ENCODE results near the gene CRLF3. TPM values are rescaled to one million over a fixed set of nuclear protein-coding genes. Genes with fewer than 3 reads are reported as not detected.
"Not testable (repeated sequence)": the region's sequence is repeated elsewhere in the genome, so short reads cannot be mapped to it uniquely, and the experiment has no call there.

CRLF3 gene
- total RNA-seq, 1 donor from 2014 or later = 15.1 TPM

DNA sequence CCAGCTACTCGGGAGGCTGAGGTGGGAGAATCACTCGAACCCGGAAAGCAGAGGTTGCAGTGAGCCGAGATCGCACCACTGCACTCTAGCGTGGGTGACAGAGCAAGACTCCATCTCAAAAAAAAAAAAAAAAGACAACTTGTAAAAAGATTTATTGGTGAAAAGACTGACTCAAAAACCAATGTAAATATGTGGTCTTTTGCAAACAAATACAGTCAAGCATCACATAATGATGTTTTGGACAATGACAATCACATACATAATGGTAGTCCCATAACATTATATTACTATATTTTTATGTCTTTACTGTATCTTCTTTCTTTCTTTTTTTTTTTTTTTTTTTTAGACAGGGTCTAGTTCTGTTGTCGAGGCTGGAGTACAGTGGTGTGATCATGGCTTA lies 8.3 kb downstream of the CRLF3 start:
- FAIRE-seq (no peak), DNase-seq (ENCODE audit: low spot score in 2 of 2) (no peak)

GRCh38 chr17:30814860-30815259 lies 9.6 kb downstream of the CRLF3 start:
- FAIRE-seq; DNase-seq (ENCODE audit: low spot score in 2 of 2): not testable (repeated sequence)

GRCh38 chr17:30814236-30814635 lies 10.3 kb downstream of the CRLF3 start:
- DNase-seq (ENCODE audit: low spot score in 2 of 2); FAIRE-seq: not testable (repeated sequence)

DNA sequence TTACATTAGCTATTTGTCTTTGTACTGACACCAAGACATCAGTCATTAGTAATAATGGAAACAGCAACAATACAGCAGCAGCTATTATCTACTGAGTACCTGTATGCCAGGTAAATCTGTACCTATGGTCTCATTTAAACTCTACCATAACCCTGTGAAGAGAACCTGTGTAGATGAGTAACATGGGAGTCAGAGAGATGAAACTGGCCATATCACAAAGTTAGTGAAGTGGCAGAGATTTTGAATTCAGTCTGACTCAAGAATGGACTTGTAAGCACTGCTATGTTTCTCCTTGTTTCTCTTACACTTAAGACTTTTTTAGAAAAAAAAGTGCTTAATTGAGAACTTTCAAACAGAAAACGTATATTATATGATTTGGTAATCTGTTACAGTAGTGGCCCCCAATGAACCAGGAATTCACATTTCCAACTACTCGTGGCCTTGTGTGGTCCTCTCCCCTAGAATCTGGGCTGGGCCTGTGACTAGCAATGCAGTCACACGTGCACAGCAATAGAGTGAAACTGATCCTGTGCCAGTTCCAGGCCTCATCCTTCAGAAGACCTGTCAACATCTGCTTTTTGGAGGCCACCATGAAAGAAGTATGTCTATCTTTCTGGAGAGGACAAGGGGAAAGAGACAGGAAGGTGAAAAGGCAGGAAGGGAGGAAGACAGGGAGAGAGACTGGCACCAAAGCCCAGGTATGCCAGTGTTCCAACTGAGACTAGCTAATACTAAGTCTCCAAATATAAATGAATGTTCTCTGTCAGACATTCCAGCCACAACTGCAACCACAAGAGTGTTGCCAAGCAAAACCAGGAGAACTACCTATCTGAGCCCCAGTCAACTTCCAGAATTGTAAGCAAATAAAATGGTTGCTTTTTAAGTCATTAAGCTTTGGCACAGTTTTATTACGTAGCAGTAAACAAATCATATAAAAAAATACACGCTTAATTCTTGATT lies 12.0 kb downstream of the CRLF3 start:
- DNase-seq (ENCODE audit: low spot score in 2 of 2) (no peak), FAIRE-seq (no peak)

- FAIRE-seq (no peak), DNase-seq (ENCODE audit: low spot score in 2 of 2) (no peak)
Measured at GRCh38 chr17:30809867-30810266, 14.6 kb downstream of the CRLF3 start.

DNA sequence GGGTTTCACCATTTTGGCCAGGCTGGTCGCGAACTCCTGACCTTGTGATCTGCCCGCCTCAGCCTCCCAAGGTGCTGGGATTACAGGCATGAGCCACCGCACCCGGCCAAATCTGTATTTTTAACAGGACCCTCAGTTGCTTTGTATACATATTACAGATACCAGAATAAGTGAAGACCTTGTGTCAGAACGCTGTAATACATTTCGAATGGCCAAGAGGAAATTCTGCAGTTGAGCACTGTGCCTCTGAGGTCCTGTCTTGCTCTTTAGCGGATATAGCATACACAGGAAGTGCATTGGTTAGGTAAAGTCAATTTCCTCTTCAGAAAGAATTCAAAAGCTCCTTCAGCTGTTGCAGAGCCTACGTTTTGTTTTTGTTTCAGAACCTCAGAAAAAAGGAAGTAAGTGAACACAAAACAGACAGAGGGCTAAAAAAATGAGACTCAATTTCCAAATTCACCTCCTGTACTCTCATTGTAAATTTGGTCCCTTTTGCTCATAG lies 15.7 kb downstream of the CRLF3 start:
- FAIRE-seq (no peak), DNase-seq (ENCODE audit: low spot score in 2 of 2) (no peak)

GRCh38 chr17:30807896-30808295 lies 16.6 kb downstream of the CRLF3 start:
- FAIRE-seq (no peak), DNase-seq (ENCODE audit: low spot score in 2 of 2) (no peak)

- DNase-seq (ENCODE audit: low spot score in 2 of 2) (no peak), FAIRE-seq (no peak)
Measured at GRCh38 chr17:30805944-30806456, 18.5 kb downstream of the CRLF3 start.

DNA sequence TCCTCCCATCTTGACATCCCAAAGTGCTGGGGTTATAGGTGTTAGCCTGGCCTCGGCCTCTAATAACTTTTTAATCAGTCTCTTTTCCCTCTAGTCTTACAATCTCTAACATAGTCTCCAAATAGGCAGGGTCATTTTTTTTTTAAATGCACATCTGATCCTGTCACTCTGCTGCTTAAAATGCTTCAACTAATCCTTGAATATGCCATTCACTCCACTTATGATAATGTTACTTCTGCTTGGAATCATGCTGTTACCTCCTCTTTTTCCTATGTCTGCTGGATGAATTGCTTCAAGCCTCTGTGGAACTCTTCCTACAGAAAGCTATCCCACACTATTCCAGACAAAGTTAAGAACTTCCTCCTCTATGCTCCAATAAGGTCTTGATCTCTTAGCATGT lies 22.8 kb downstream of the CRLF3 start:
- FAIRE-seq = no peak
- DNase-seq (ENCODE audit: low spot score in 2 of 2) = no peak

DNA sequence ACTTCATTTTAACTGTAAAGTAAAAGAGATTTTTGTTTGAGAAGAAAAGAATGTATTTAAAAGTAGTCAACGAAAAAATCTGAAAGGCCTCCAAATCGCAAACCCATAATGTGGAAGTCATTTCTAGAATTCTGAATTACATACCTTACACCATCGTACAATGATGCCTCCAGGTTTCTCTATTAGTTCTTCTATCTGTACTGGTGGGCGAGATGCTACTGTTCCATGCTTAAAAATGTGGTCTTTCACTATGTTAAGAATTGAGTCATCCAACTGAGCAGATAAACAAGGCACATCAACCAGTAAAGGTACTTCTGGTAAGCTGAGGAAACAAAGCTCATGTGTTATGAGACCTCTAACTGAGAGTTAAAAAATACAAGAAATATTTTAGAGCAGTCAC lies 28.5 kb downstream of the CRLF3 start:
- no peak for DNase-seq (ENCODE audit: low spot score in 2 of 2)
- no peak for FAIRE-seq

DNA sequence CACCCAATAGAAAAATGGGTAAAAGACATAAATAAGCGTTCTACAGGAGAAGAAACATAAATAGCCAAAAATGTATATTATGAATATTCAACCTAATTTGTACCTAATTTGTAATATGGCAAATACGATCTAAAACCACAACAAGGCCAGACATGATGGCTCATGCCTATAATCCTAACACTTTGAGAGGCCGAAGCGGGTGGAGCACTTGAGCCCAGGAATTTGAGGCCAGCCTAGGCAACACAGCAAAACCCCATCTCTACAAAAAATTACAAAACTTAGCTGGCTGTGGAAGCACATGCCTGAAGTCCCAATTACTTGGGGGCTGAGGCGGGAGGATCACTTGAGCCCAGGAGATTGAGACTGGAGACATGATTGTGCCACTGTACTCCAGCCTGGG lies 30.1 kb downstream of the CRLF3 start:
- DNase-seq (ENCODE audit: low spot score in 2 of 2) (no peak), FAIRE-seq (no peak)

- FAIRE-seq (no peak), DNase-seq (ENCODE audit: low spot score in 2 of 2) (no peak)
Measured at GRCh38 chr17:30793282-30793977, 31.1 kb downstream of the CRLF3 start.

GRCh38 chr17:30790279-30790678 lies 34.2 kb downstream of the CRLF3 start:
- FAIRE-seq = no peak
- no peak for DNase-seq (ENCODE audit: low spot score in 2 of 2)

- no peak for DNase-seq (ENCODE audit: low spot score in 2 of 2)
- FAIRE-seq = no peak
Measured at GRCh38 chr17:30788918-30789317, 35.6 kb downstream of the CRLF3 start.

GRCh38 chr17:30782206-30782605 lies 42.3 kb downstream of the CRLF3 start:
- no peak for FAIRE-seq

DNA sequence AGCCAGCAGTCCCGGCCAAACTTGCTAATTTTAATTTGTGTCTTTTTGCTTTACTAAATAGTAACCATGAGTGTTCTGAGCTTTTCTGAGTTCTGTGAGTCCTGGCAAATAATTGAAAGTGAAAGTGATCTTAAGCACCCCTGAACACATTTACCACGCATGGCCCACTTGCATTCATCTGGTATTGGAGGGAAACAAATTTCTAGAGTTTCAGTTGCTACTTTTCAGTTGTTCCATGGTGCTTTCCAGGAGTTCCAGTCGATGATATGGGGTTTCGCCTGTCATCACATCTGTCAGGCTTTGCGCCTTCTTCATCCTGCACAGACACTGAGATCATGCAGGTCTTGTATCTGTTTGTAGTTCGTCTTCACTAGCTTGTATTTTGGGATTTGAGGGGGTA lies 44.1 kb downstream of the CRLF3 start:
- DNase-seq (ENCODE audit: low spot score in 2 of 2) = no peak
- no peak for FAIRE-seq

More at GRCh38 chr17:30782206-30782605, 42.3 kb downstream of the CRLF3 start:
- no peak for DNase-seq (ENCODE audit: low spot score in 2 of 2)

- DNase-seq (ENCODE audit: low spot score in 2 of 2); FAIRE-seq: not testable (repeated sequence)
Measured at GRCh38 chr17:30768771-30769170, 55.7 kb downstream of the CRLF3 start.

- not testable (repeated sequence) for DNase-seq (ENCODE audit: low spot score in 2 of 2); FAIRE-seq
Measured at GRCh38 chr17:30767641-30768404, 56.7 kb downstream of the CRLF3 start.

- DNase-seq (ENCODE audit: low spot score in 2 of 2) = no peak
- FAIRE-seq = no peak
Measured at GRCh38 chr17:30761060-30761459, 63.4 kb downstream of the CRLF3 start.

DNA sequence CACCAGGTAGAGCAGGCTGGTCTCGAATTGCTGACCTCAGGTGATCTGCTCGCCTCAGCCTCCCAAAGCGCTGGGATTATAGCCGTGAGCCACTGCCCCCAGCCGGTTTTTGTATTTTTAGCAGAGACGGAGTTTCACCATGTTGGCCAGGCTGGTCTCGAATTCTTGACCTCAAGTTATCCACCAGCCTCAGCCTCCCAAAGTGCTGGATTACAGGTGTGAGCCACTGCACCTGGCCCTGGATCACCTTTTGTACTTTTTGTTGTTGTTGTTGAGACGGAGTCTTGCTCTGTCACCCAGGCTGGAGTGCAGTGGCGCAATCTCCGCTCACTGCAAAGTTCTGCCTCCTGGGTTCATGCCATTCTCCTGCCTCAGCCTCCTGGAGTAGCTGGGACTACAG lies 71.2 kb downstream of the CRLF3 start:
- not testable (repeated sequence) for FAIRE-seq; DNase-seq (ENCODE audit: low spot score in 2 of 2)
